Spleen (tissue), 7 donors: ENCODE results near the gene LAMA5.

Experiments used
- POLR2AphosphoS5 ChIP-seq, 3 donors: sonication (generic); formaldehyde crosslinking; IDR thresholded peaks; one replicate each; pipeline ENCODE4 v1.5.1; 2017; ENCODE audit warnings: antibody characterized with exemption in 3 of 3
- TF ChIP-seq, protein P1 (sequence below), 11 experiments: fragments of 200-600 bp in 7 of 11; fragments of 450-650 bp in 4 of 11; sonication (generic) in 4 of 11; IDR thresholded peaks in 8 of 11; conservative IDR thresholded peaks in 3 of 11; 1 replicate in 7 of 11; 2 replicates in 4 of 11; pipeline versions ENCODE4 v1.4.0 to v1.8.0; 2016 to 2021; ENCODE audit warnings: antibody characterized with exemption in 11 of 11, inconsistent platforms in 4 of 11, mild to moderate bottlenecking in 1 of 11
- donor health status: DM: no; HTN: no; CAD: no; lungs with moderate emphysema.
- donor health status: DM: no; HTN: no; CAD: no.
- donor health status: DM: no; HTN: no; CAD: no.

DNA sequence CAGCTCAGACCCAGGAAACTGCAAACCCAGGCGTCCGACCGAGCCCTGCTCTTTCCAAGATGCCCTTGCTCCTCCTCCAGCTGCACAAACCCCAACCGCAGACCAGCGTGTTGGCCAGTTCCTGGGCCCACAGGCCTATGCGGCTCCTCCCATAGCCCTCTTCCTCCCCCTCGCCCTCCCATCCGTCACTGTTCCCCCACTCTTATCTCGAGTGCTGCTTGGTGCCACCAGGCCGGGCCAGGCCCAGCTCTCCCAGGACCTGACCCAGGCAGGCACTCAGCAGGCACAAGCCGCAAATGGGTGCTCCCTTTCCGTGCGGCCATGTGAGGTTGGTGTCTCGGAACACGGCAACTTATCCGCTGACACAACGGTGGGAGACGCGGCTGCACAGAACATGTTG, 35.8 kb downstream of the LAMA5 start:
- TF ChIP-seq, protein P1, sequence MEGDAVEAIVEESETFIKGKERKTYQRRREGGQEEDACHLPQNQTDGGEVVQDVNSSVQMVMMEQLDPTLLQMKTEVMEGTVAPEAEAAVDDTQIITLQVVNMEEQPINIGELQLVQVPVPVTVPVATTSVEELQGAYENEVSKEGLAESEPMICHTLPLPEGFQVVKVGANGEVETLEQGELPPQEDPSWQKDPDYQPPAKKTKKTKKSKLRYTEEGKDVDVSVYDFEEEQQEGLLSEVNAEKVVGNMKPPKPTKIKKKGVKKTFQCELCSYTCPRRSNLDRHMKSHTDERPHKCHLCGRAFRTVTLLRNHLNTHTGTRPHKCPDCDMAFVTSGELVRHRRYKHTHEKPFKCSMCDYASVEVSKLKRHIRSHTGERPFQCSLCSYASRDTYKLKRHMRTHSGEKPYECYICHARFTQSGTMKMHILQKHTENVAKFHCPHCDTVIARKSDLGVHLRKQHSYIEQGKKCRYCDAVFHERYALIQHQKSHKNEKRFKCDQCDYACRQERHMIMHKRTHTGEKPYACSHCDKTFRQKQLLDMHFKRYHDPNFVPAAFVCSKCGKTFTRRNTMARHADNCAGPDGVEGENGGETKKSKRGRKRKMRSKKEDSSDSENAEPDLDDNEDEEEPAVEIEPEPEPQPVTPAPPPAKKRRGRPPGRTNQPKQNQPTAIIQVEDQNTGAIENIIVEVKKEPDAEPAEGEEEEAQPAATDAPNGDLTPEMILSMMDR (IDR thresholded peaks at IDR 0.05 in 8 of 11, conservative IDR thresholded peaks at IDR 0.05 in 3 of 11) = no peak
- TF ChIP-seq POLR2AphosphoS5 (IDR thresholded peaks at IDR 0.05) = no peak
